GM18870 (cell line): ENCODE measurements around the gene SLC39A3.
"Not testable (repeated sequence)": the region's sequence is repeated elsewhere in the genome, so short reads cannot be mapped to it uniquely, and the experiment has no call there.

Source experiments
- ATAC-seq: cut with Tn5 transposase; IDR thresholded peaks from one replicate; pipeline ENCODE4 v1.9.1; 2021; ENCODE audit warnings: moderate library complexity; ENCODE audit not compliant: unreplicated experiment

SLC39A3 gene

DNA sequence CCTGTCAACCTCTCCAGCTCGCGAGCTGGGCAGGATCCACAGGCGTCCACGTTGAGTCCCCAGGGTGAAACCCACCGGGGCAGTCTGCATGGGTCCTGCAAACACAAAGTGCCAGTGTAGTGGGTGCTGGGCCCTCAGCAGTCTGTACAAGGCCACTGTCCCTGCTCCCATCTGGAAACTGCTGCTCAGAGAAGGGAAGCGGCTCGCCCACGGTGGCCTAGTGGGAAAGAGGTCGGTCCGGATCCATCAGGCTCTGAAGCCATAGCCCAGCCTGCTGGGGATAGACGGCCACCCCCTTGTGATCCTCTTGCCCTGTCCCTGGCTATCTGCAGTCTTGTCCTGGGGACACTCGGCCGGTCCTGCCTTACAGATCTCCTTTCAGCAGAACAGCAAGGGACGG is 16.1 kb downstream of the SLC39A3 start:
- ATAC-seq: no peak

DNA sequence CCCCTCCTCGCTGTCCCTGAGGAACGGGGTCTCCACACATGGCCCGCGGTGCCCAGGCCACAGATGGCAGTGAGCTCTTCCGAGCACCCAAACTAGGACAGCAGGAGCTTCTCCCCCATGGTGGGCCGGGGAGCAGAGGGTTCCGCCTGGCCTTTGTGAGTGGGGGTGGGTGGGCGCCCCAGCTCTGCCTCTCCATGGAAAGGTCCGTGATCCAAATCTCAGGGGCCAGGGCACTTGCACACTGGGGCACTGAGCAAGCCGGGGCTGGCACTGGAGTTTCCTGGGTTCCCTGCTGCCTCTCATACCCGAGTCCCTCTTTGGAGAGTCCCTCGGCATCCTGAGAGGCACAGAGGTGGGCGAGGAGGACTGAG is 16.5 kb downstream of the SLC39A3 start:
- no peak for ATAC-seq

DNA sequence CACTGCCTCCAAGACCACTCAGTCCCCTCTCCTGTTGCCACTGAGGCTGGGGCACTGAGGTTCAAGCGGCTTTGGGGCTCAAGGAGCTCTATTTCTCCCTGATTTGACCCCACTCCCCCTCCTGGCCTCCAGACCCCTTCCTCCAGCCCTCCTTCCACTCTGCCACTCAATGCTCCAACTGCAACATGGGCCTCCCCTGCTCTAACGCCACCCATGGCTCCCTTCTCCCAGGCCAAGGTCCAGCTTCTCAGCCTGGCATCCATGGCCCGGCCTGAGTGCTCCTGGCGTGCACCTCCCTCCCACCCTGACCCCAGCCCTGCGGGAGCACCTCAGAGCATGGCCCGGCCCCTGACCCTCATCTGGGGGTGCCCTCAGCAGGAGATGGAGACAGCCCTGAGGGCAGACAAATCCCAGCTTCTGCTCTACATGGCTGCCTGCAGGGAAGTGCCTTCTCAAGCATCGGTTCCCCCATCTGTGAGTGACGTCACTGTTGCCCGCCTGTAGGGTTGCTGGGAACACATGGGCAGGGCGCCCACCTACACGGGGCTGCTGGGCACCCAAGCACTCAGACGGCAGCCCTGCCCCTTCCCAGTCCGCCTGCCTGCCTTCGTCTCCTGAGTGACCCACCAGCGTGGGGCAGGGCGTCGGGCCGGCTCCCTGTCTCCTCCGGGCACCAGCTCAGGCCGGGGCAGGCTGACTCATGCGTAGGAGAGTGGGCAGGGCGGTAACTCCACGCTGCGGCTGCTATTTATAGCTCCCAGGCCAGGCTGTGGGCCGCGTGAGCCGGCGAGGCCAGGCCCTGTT is 17.1 kb downstream of the SLC39A3 start:
- no peak for ATAC-seq

DNA sequence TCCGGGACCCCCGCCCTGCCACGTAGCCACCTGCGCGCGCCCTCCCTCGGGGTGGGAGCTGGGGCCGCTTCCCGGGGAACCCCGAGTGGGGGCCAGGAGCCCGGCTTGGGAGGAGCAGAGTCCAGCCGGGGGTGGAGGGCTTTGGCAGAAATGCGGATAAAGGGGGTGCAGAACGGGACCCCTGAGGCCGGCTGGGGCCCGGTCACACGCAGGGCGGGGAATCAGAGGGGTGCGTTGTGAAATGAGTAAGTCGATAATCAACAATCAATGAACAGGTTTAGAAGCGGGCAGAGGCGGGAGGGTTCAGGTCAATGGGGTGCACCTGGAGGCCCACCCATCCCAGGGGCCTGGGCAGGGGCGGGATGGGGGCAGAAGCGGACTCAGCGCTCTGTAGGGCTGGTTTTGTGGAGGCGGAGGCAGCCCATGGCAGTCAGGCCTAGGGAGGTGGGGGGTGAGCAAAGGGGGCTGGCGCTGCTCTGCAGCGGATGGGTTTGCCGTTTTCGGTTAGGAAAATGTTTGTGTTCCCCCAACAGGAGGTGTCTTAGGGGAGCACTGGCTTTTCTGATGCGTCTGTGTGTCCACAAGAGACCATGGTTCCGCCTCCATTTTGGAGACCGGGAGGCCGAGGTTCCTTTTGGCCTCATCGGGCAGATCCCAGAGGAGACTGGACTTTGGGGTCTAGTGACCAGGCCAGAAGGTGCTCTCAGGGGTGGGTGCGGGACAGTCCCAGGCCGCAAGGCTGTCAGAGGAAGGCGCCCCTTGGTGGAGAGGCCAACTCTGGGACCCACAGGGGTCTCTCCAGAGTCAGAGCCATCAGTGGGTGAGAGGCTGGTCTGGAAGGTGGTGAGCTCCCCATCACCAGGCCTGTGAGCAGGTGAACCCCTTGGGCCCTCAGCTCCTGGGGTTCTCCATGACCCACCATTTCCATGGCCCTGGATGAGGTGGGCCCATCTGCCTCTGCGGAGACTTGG is 18.0 kb downstream of the SLC39A3 start:
- ATAC-seq: no peak

DNA sequence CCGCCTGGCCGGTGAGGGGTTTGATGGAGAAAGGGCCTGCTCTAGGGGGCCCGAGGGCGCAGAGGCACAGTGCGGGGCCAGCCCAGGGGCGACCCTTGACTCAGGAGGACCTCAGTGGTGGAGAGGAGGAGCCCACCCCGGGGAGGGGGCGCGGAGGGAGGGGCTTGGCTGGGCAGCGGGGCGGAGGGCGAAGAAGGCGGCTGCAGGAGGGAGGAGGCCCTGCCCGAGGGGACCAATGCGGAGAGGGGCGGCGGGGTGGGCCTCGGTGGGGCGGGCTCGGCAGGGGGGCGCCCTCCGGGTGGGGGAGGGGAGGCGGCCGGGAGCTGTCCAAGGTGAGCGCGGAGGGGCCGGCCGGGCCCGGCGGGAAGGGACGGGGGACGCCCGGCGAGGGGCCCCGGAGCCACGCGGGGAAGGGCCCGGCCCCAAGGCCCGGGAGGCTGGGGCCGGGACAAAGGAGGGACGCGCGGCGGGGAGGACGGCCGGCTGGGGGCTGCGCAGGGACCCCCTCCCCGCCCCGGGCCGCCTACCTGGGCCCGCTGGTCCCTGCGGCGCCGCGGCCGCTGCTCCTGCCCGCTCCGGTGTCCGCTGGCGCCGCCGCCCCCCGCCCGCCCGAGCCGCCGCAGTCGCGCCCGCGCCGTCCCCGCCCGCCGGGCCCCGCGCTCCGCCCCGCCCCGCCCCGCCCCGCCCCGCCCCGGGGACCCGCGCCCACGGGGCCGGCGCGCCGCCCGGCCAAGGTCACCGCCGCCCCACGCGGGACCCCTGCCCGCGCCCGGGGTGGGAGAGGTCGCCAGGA is 18.8 kb downstream of the SLC39A3 start, which contains the start of gene DIRAS1:
DIRAS1 (minus strand) TSS at position 596 of the 793 bp plus-strand sequence. CDS start 3,566 bp downstream, outside the sequence.
- no peak for ATAC-seq

DNA sequence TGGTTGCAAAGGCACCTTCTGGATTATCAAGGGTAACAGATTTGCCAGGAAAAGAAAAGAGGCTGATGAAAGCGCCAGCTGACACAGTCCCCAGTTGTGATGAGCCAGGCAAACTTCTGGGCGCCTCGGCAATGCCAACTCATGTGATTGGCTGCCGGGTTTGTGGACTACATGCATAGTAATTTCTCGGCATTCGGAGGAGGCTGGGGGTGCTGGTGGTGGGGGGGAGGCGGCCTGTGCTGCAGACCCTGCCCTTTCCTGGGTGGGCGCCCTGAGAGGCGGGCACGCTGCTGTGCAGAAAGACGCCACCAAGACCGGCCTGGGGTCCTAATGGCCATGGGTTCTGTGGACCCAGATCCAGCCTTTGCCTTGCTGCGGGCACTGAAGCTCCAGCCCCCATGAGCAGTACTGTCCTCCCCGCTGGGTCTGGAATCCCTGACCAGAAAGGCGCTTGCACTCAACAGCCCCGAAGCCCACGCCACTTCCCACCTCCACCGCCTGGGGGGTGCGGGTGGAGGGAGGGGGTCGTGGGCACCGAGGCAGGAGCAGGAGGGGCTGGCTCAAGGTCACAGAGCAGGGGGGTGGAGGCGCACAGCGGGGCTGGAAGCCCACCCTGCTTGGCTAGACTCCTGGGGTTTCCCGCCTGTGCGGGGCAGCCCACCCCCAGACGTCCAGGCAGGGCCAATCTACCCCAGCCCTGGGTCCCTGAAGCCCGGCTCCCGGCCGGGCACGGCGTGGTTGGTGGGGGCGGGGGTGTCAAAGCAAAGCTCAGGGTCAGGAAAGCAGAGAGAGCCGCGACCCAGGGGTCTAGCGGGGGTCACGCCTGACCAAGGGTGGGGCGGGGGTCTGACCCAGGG is 19.7 kb downstream of the SLC39A3 start:
- ATAC-seq: no peak

DNA sequence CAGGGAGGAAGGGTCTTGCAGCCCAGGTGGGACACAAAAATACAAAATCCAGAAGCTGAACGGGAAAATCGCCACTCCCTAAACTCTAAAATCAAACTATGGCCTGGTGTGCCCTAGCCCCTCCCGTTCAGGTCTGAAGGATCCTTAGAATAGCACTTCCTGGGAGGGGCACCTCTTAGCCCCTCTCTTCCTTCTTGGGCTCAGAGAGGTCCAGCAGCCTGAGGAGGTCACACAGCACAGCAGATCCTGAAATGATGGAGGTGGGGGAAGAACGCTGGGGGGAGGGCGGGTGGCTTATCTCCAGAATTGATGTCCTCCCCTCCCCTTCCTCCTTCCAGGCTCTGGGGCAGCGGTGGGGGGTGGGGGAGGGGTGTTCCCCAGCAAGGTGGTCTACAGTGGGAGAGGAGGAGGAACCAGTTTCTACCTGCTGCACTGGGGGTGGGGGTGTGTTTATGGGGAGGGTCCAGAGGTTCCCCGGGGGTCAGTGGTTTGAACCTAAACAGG is 20.5 kb downstream of the SLC39A3 start:
- ATAC-seq: no peak

DNA sequence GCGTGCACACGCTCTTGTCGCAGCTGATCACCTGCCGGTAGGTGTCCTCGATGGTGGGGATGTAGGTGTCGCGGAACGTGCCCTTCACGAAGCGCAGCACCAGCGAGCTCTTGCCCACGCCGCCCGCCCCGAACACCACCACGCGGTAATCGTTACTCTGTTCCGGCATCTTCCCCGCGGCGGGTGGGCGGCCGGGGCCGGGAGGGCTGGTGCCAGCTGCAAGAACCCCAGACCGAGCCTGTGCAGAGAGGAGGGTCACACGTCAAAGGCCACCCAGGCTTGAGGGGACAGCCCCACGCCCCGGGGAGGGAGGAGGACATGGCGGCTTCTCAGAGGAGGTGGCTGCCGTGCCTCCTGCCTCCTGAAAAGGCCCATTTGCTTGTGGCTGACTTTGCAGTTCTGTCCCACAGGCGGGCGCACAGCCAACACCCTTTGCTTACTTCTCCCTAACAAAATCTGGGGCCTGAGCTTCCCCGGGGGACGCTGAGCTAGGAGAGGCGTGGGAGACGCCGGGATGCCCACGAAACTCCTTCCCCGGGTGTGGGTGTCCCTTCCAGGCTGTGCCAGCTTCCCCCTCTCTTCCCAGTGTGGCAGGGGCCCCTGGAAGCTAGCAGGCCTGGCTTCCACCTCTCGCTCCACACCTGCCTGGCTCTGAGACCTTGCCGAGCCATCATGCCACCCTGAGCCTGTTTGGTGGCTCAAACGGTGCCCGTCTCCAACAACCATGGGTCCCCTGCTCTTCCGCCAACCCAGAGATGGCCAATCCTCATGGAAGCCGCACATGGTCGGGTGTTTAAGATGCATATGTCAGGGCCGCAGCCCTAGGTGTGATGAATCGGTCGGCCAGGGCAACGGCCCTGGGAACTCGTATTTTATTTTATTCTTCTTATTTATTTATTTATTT is 21.9 kb downstream of the SLC39A3 start:
- ATAC-seq: no peak

DNA sequence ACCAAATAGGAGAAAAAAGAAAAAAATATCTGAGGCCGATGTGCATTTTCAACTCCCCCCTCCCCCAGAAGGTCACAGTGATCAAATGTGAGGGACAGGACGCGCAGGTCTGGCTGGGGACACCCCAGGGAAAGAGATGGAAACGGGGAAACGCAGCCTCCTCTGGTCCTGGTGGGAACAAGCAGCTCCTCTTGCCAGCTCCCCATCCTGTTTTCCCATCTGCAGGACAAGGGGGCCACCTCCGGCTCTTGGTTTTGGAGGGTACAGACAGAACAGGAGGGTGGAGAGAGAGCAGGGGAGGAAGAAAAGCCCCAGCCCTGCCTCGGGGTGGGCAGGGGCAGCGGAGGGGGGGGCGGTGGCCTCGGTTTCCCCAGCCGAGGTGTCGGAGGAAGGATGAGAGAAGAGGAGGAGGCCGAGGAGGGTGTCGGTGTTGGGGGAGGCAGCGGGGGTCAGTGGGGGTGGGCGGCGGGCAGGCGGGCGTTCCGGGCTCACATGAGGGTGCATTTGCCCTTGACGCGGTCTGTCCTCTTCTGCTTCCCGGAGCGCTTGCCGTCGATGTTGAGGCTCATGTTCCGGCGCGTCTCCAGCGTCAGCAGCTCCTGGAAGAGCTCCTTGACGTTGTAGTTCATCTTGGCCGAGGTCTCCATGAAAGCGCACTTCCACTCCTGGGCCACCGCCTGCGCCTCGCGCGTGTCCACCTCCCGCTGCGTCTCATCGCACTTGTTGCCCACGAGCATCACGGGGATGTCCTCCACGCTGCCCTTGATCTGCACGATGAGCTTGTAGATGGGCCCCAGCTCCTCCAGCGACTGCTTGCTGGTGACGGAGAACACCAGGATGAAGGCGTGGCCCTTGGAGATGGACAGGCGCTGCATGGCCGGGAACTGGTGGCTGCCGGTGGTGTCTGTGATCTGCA is 22.8 kb downstream of the SLC39A3 start:
- ATAC-seq: no peak

DNA sequence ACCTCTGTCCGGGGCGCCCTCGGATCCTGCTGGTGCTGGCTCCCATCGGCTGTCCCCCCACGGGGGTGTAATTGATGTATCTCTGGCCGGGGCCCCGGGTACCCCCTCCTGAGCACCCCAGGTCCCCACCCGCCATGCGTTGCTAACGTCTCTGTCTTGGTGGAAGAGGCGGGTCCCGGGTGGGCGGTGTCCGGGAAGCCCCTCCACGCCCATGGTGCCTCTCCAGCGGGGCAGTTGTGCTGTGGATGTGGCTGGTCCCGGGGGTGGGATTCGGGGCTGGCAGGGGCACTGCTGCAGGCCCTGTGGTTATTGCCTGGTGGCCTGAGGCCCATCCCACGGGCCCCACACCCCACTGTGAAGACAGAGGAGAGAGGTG is 23.6 kb downstream of the SLC39A3 start:
- ATAC-seq: no peak

DNA sequence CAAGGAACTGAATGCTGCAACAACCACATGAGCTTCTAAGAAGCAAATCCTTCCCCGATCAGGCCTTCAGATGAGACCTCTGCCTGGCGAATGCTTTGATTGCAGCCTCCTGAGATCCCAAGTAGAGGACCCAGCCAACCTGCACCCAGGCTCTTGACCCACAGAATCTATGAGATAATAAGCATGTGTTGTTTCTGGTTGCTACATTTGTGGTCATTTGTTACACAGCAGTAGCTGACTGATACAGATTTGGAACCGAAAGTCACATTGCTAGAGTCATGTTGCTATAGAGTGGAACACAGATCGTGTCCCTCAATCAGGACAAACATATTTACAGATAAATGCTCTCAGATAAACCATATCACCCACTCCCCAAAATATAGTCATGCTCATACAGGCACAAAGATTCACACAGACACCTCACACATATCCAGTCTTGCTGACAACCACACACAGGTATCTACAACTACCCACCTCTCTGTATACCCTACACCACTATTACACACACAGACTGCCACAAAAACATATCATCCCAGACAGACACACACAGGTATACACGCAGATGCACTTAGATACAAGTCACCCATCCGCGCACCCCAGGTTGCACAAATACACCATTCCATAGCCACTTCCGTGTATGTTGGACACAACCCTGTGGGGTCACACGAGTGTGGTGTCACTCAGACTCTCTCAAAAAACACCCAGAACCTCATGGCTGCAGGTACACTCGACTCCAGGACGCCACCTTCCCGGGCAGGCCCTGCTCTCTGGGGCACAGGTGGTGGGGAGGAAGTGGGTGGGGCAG is 24.1 kb downstream of the SLC39A3 start:
- no peak for ATAC-seq

DNA sequence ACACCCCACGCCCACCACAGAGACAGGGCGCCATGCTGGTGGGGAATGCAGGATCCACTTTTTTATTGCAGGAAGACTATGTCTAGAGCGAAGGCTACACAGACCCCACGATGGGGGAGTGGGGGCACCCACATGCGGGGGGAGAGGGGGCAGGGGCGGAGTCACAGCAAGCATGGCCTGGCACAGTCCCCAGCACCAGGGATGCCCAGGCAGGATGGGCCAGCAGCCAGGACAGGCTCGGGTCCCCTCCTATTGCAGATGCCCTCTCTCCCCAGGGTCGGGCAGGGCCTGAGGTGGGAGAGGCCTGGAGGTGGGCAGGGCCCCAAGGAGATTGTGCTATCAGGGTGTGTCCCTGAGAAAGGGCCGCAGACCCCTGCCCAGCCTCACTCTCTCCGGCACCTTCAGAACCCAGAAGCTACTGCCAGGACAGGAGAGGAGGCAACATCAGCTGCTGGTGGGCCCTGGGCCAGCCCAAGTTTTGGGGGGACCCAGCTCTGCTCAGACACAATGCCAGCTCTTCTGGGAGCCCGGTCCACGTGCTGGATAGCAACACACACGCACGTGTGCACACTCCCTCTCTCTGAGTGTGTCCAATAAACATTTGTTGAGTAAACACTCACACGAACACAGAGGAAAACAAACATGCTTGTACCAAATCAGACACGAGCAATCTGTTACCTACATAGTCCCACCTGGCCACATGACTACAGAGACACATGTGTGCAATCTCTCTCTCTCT is 25.1 kb downstream of the SLC39A3 start:
- no peak for ATAC-seq

DNA sequence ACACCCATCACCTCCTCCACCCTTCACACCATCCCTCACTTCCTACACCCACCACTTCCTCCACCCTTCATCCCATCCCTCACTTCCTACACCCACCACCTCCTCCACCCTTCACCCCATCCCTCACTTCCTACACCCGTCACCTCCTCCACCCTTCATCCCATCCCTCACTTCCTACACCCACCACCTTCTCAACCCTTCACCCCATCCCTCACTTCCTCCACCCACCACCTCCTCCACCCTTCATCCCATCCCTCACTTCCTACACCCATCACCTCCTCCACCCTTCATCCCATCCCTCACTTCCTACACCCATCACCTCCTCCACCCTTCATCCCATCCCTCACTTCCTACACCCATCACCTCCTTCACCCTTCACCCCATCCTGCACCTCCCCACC is 25.7 kb downstream of the SLC39A3 start:
- ATAC-seq: not testable (repeated sequence)

DNA sequence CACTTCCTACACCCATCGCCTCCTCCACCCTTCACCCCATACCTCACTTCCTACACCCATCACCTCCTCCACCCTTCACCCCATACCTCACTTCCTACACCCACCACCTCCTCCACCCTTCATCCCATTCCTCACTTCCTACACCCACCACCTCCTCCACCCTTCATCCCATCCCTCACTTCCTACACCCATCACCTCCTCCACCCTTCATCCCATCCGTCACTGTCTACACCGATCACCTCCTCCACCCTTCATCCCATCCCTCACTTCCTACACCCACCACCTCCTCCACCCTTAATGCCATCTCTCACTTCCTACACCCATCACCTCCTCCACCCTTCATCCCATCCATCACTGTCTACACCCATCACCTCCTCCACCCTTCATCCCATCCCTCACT is 26.6 kb downstream of the SLC39A3 start:
- not testable (repeated sequence) for ATAC-seq

DNA sequence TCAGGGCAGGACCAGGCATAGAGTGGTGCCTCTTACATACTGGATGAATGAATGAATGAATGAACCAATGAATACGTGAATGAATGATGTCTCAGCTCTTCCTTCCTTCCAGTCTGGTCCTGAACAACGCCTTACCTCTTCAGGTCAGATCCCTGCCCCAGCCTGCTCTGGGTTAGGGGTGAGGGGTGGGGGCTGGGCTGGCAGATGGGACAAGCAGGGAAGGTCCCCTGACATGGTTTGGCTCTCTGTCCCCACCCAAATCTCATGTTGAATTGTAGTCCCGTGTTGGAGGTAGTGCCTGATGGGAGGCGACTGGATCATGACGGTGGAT is 28.0 kb downstream of the SLC39A3 start:
- ATAC-seq: no peak

DNA sequence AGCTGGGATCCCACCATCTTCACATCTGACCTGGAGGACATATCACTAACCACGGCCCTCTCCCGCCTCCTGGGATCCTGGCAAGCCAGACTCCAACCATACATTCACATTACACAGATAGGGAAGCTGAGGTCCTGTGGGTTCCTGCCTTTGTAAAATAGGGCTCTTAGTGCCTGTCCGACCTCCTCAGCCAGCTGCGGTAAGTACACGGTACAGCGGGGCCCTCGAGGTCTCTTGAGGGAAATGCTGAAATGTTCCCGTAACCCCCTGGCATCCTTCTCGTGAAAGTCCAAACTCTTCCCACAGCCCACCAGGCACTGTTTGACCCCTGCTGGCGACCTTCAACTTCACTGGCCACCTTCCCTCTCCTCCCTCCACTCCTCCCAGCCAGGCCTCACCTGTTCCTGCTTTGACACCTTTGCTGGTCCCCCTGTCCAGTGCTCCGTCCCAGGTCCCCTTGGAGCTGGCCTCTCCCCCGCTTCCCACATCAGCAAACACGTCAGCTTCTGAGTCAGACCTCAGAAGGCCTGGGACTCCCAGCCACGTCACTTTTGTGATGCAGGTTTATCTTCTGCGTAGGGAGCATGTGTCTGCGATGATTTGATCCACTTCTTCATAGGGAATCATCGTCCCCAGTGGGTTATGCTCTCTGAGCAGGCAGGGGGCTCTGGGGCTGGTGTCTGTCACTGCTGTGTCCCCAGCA is 28.5 kb downstream of the SLC39A3 start:
- ATAC-seq: no peak
